Activated CD8-positive, alpha-beta T cell treated with anti-CD3 and anti-CD28 coated beads, Interleukin-2, amount 10 ng/mL, durations not matched to agents 7 days and 5 days (primary cell): ENCODE data around the gene ABCG1. TPM values are rescaled to one million over a fixed set of nuclear protein-coding genes. Genes with fewer than 3 reads are reported as not detected.

Experiments
- ATAC-seq: fragments of 150-1000 bp; cut with Tn5 transposase; one replicate; pipeline ENCODE4 v1.10.0; 2021; ENCODE audit warnings: moderate library complexity
- CTCF ChIA-PET: fragments of 350-600 bp; sonication (Branson Sonifier 250); formaldehyde crosslinking; loops from one replicate; lab custom pipeline; 2021; ENCODE audit warnings: antibody characterized with exemption; lab: Charles Lee
- POLR2A ChIA-PET: fragments of 350-600 bp; sonication (Branson Sonifier 250); formaldehyde crosslinking; loops from one replicate; lab custom pipeline; 2021; ENCODE audit warnings: antibody characterized with exemption; lab: Charles Lee
- DNase-seq: peaks from one replicate; pipeline ENCODE4 v3.0.0-alpha.2; 2020
- H3K27ac Mint-ChIP-seq: one replicate; pipeline ENCODE4 v1.8.0; 2021; ENCODE audit warnings: mild to moderate bottlenecking, mixed read lengths
- H3K27me3 Mint-ChIP-seq: one replicate; pipeline ENCODE4 v1.8.0; 2021; ENCODE audit warnings: low read depth, mixed read lengths
- H3K36me3 Mint-ChIP-seq: one replicate; pipeline ENCODE4 v1.8.0; 2021; ENCODE audit warnings: low read depth, mixed read lengths
- H3K4me1 Mint-ChIP-seq: one replicate; pipeline ENCODE4 v1.8.0; 2021; ENCODE audit warnings: low read depth, mixed read lengths
- H3K4me3 Mint-ChIP-seq: one replicate; pipeline ENCODE4 v1.8.0; 2021; ENCODE audit warnings: mild to moderate bottlenecking, mixed read lengths
- H3K9me3 Mint-ChIP-seq: one replicate; pipeline ENCODE4 v1.8.0; 2022; ENCODE audit warnings: mixed read lengths; ENCODE audit not compliant: insufficient read depth
- total RNA-seq, 2 experiments: library from RNA; stranded (reverse); gene quantifications; one replicate each; pipeline ENCODE4 v1.2.3, GENCODE V29; 2021

Gene ABCG1
- total RNA-seq, 2 experiments from 2014 or later = 6.7 to 8.0 TPM

DNA sequence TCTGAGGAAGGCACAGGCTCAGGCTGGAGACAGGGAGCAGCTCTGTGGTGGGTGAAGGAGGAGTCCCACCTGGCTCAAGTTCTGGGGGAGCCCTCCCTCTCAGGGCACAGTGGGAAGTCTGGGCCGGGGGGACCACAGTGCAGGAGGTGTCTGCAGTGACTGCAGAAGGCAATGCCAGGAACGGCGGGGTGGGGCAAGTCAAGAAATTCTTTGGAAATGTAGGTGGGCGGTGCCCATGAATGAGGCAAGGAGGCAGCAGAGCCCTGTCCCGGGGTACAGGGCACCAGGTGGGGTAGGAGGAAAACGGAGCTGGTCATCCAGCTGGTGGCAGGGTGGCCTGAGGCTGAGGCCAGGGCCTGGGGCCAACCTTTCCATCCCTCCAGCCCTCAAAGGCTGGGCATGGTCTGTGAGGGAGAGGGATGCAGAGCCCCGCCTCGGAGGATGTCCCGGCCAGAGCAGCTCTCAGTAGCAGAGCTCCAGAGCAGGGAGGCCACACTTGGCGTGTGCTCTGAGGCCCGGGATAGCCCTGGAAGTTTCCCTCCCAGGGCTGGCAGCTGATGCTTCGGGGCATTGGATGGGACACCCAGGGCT is 91.6 kb downstream of the ABCG1 start:
- Mint-ChIP-seq H3K36me3 (no peaks in the 10 kb centered on the region), H3K4me3 (no peak overlapping the region), H3K4me1 (peaks cover 16% of the 10 kb centered on the region), H3K27ac (no peak overlapping the region), H3K27me3 (peaks cover 9% of the 10 kb centered on the region), H3K9me3 (no peaks in the 10 kb centered on the region)
- POLR2A ChIA-PET = interaction anchor here (1.1 to 1.7 kb wide), 3 partner anchors 93 to 138 kb away, joined by 3 read pairs; partner anchors contain the start of gene UBASH3A
- CTCF ChIA-PET = interaction anchor here (0.7 to 3.4 kb wide), 27 partner anchors 9 to 228 kb away, joined by 3 to 29 read pairs (median 5); partner anchors contain the start of gene UBASH3A
- no peak for ATAC-seq
- no peak for DNase-seq

DNA sequence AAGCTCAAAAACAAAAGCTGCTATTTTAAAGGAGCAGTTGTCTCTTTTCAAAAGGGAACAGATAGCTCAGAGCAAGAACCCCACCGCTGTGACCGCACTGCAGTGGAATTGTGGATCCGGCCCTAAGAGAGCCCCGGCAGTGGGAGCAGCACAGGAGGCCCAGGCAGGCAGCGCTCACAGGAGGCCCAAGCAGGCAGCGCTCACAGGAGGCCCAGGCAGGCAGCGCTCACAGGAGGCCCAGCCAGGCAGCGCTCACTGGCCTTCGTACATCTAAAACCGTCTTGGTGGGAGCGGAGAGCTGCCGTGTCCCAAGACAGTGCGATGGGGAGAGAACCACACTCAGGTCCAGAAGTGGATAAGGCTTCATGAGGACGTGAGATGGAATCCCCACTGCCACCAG is 92.2 kb downstream of the ABCG1 start:
- no peaks in the 10 kb centered on the region for H3K36me3 Mint-ChIP-seq
- ATAC-seq (no peak), DNase-seq (no peak)
- H3K9me3 Mint-ChIP-seq = no peaks in the 10 kb centered on the region
- H3K4me1 Mint-ChIP-seq = peaks cover 16% of the 10 kb centered on the region
- POLR2A ChIA-PET = interaction anchor here (1.1 to 1.7 kb wide), 3 partner anchors 93 to 137 kb away, joined by 3 read pairs; partner anchors contain the start of gene UBASH3A
- CTCF ChIA-PET = interaction anchor here (1.0 to 3.4 kb wide), 17 partner anchors 9 to 227 kb away, joined by 3 to 29 read pairs (median 7); partner anchors contain the start of gene UBASH3A
- H3K4me3 Mint-ChIP-seq = no peak overlapping the region
- H3K27me3 Mint-ChIP-seq = peaks cover 9% of the 10 kb centered on the region
- no peak overlapping the region for H3K27ac Mint-ChIP-seq

DNA sequence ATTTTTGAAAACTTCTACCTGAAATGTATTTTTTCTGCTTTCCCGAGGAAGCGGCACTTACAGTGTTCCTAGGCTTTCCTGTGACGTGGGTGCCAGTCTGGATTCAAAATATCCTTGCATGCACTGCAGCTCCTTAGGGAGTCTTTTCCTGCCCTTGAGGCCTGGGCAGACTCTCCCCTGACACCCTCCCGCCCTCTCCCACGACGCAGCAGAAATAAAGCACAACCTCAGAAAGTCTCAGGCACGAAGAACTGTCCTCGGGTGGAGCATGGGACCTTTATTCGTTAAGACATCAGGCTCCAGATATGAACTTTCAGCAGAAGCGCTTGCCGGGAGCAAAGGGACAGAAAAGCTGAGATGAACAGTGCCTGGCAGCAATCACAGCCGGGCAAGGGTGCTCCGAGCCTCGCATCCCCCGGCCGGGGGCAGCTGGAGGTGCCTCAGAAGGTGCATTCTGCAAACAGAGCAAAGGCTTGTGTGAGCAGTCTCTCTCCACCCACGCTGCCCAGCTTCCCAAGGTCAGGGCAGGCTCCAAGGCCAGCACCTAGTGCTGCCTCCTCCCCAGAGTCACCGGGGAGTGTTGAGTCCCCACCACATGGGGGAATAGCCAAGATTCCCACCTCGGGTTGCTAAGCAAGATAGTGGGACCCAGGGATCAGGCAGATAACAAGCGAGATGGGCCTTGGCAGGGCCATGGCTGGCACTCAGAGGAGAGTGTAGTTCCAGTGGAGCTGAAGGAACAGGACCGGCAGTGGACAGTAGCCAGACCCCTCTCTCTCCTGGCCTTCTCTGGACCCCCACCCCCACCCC is 93.1 kb downstream of the ABCG1 start:
- Mint-ChIP-seq H3K27ac (no peak overlapping the region), H3K4me1 (peaks cover 10% of the 10 kb centered on the region), H3K36me3 (no peaks in the 10 kb centered on the region), H3K4me3 (no peak overlapping the region), H3K27me3 (peaks cover 7% of the 10 kb centered on the region), H3K9me3 (no peaks in the 10 kb centered on the region)
- POLR2A ChIA-PET = interaction anchor here (1.1 to 1.7 kb wide), 2 partner anchors 92 to 136 kb away, joined by 3 read pairs; partner anchors contain the start of gene UBASH3A
- ATAC-seq = no peak
- CTCF ChIA-PET = interaction anchor here (1.3 to 3.4 kb wide), 8 partner anchors 8 to 167 kb away, joined by 5 to 29 read pairs (median 10); no protein-coding TSS in a partner anchor
- no peak for DNase-seq

DNA sequence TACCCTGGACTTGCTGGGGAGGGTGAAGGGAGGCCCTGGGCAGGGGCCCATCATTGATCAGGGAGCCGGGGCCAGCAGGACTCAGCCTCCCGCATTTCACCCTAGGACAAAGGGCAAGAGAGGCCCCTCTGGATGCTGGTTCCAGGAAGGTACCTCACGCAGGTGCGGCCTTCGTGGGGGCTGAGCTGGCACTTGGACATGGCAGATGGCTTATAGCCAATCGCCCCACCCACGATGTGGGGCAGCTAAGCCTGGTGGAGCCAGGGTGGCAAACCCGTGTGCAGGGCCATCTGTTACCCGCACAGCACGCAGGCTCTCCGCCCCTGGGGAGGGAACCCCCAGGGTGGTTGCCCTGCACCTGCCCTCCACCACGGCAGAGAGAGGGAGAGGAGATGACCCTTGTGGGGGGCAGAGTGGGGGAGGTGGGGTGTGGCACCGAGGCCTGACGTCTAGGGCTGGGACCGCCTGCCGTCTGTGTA is 93.7 kb downstream of the ABCG1 start:
- Mint-ChIP-seq H3K9me3 (no peaks in the 10 kb centered on the region), H3K36me3 (no peaks in the 10 kb centered on the region), H3K27ac (no peak overlapping the region), H3K4me3 (no peak overlapping the region), H3K27me3 (peaks cover under 1% of the 10 kb centered on the region), H3K4me1 (peaks cover 8% of the 10 kb centered on the region)
- CTCF ChIA-PET = no interaction called here
- DNase-seq = no peak
- ATAC-seq = no peak
- POLR2A ChIA-PET = no interaction called here

DNA sequence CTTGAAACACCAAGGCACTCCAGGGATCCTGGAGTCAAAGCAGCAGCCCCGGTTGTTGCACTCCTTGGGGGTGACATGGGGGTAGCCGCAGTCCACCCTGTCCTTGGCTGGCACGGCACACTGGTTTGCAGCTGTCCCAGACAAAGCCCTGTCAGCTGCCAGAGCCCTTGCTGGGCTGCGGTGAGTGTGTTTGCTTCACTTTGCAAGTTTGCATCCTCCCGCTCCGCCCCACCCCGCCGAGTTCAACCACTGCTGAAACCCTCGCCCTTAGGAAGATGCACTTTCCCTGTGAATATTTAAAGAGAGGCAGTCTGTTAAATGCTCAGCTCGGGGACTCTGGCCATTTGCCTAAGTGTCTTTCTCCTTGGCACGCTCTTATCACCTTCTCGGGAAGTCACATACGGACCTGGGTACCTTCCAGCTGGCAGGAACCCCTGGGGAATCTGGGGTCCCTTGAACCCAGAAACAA is 94.6 kb downstream of the ABCG1 start:
- no peak overlapping the region for H3K27ac Mint-ChIP-seq
- POLR2A ChIA-PET = no interaction called here
- no peak overlapping the region for H3K4me3 Mint-ChIP-seq
- no peak for ATAC-seq
- H3K4me1 Mint-ChIP-seq = peaks cover 8% of the 10 kb centered on the region
- H3K9me3 Mint-ChIP-seq = no peaks in the 10 kb centered on the region
- DNase-seq = no peak
- H3K36me3 Mint-ChIP-seq = no peaks in the 10 kb centered on the region
- CTCF ChIA-PET = no interaction called here
- no peaks in the 10 kb centered on the region for H3K27me3 Mint-ChIP-seq

DNA sequence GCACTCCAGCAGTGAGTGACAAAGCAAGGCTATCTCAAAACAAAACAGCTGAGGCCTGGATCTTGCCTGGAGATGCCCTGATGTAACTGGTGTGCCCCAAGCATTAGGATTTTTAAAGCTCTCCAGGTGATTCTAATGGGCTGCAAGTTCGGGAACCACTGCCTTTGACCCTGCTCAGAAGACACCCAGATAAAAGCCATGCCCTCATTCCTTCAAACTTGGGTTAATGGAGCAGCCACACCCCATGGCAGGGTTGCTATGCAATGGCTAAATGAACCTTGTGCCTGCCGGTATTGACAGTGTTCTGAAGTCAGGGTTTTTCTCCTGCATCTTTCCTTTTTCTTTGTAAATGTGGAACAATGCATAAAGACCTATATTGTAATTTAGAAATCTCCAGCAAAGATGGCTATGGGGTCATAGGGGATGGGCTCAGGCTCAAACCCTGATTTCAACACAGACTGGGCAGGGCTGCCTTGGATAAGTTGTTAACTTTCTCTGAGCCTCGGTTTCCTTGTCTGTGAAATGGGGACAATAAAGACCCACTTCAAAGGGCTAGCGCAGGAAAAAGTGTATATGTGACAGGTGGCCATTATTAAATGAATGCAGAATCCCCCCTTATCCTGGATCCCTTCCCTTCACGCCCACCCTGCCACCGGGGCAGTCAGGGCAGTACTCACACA is 95.8 kb downstream of the ABCG1 start:
- H3K27ac Mint-ChIP-seq = no peak overlapping the region
- H3K4me3 Mint-ChIP-seq = no peak overlapping the region
- no peaks in the 10 kb centered on the region for H3K9me3 Mint-ChIP-seq
- H3K4me1 Mint-ChIP-seq = peaks cover 7% of the 10 kb centered on the region
- ATAC-seq (no peak), DNase-seq (no peak)
- no peaks in the 10 kb centered on the region for H3K36me3 Mint-ChIP-seq
- ChIA-PET CTCF (interaction anchor here (0.8 kb wide), 1 partner anchor 198 kb away, joined by 3 read pairs; no protein-coding TSS in a partner anchor), POLR2A (interaction anchor here (0.7 kb wide), 1 partner anchor 10 kb away, joined by 3 read pairs; no protein-coding TSS in a partner anchor)
- H3K27me3 Mint-ChIP-seq = no peaks in the 10 kb centered on the region

DNA sequence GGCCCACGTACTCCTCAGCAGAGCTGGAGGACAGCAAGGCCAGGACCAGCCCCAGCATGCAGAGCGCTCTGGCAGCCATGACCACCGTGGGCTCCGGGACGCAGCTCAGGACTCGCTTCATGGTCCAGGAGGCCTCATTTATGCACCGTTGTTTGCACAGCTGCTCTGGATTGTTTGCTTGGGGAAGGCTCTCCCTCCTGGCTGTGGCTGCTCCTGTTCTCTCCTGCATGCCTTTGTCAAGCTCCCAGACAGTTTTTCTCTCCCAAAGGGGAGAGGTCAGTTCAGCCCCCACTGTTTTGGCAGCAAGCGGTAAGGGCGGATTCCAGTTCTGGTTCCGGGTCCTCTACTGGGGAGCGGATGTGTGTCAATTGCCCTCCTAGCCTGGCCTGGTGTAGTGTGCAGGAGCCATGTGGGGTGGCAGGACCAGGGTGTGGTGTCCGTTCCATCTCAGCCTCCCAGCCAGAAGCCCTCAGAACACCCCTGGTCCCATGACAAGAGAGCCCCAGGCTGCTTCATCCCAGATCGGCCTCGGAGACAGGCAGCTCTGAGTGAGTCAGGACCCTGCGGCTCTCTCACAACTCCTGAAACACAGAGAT is 96.5 kb downstream of the ABCG1 start, which contains the start of gene TFF3:
Gene TFF3, minus strand, starts transcription at position 114 of the 596 bp plus-strand sequence. Its CDS starts 35 bp downstream, at position 79.
- Mint-ChIP-seq H3K27ac (no peak within 1 kb of the TSS), H3K4me1 (peaks cover 5% of the 10 kb centered on the region), H3K27me3 (no peaks in the 10 kb centered on the region), H3K36me3 (no peaks in the 10 kb centered on the region), H3K9me3 (no peaks in the 10 kb centered on the region), H3K4me3 (no peak within 1 kb of the TSS)
- no peak for DNase-seq
- CTCF ChIA-PET = no interaction called here
- no peak for ATAC-seq
- POLR2A ChIA-PET = no interaction called here

DNA sequence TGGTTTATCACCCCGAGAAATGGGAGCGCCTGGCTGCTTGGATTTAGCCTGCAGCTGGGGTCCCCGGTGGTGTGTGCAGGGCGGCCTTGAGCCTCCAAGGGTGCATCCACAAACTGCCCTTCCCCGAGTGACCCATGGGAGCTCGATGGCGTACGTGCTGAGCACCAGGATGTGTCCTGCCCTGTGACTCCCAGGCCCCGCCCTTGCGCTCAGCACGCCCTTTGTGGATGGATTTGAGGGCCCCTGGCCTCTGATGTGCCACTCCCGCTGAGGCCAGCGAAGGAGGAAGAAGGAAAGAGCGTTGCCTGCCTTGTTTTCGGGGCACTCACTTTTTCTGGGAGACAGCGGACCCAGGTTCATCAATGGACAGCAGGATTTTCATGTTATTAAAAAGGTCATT is 98.0 kb downstream of the ABCG1 start:
- no peak for DNase-seq
- ChIA-PET POLR2A (no interaction called here), CTCF (no interaction called here)
- no peak overlapping the region for H3K4me3 Mint-ChIP-seq
- H3K27ac Mint-ChIP-seq = no peak overlapping the region
- no peaks in the 10 kb centered on the region for H3K9me3 Mint-ChIP-seq
- no peaks in the 10 kb centered on the region for H3K27me3 Mint-ChIP-seq
- ATAC-seq = no peak
- peaks cover 5% of the 10 kb centered on the region for H3K4me1 Mint-ChIP-seq
- no peaks in the 10 kb centered on the region for H3K36me3 Mint-ChIP-seq

DNA sequence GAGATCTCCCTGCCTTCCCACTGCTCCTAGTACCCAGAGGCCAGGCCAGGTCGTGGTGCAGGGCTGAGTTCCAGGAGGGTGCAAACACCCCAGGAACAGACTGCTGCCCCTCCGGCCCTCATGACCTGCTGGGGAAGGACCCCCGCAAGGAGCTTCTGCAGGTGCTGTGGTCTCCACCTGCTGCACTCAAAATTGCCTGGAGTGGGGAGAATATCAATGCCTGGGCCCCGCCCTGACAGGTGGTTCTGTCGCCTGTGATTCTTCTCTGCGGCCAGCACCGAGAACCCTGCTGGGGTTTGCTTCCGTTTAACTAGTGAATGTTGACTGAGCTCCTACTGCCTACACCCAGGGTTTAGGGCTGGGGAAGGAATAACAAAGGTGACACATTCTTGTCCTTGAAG is 98.4 kb downstream of the ABCG1 start:
- no peak for ATAC-seq
- Mint-ChIP-seq H3K36me3 (no peaks in the 10 kb centered on the region), H3K27ac (no peak overlapping the region), H3K4me3 (no peak overlapping the region), H3K4me1 (peaks cover 5% of the 10 kb centered on the region), H3K9me3 (no peaks in the 10 kb centered on the region), H3K27me3 (peaks cover 1% of the 10 kb centered on the region)
- POLR2A ChIA-PET = no interaction called here
- CTCF ChIA-PET = interaction anchor here (0.6 kb wide), 1 partner anchor 20 kb away, joined by 3 read pairs; no protein-coding TSS in a partner anchor
- DNase-seq = no peak

DNA sequence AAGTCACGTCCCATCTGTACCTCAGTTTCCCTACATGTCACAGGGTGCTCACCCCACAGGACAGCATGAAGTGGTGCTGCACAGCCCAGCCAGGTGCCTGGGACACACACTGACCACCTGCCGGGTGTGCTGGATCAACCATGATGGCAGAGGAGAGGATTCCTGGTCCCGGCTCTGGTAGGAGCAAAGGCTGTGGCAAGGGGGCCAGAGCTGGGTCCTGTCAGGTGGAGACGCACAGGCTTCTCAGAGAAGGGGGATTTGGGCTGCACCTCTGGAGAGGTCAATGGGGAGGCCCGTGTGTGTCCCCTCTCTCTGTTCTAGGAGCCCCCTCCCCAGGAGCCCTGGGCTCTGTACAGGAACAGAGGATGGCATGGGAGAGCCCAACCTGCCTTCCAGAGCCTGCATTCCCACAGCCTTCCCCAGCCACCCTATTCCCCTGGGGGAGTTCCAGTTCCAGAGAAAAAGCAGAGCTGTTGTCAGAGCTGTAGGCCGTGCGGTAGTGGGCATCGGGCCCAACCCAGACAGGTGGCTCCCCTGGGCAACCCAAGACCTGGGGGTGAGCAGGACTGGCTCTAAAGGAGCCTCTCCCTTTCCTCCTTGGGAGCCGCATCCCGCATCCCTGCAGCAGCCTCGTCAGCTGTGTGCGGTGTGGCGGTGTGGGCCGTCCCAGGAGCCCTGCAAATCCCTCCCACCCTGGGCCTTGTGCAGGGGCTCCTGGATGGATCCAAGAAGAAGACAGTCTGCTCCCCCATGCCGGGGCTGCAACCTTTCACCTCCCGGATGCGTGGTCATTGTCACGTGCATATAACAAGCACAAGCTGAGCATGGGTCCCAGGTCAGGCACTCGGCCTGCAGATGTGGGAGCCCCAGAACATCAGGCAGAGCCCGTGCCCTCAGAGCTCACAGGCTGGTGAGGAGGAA is 99.1 kb downstream of the ABCG1 start:
- DNase-seq = no peak
- ChIA-PET POLR2A (no interaction called here), CTCF (interaction anchor here (0.6 to 3.2 kb wide), 2 partner anchors 8 to 19 kb away, joined by 3 to 12 read pairs; no protein-coding TSS in a partner anchor)
- no peak for ATAC-seq
- Mint-ChIP-seq H3K27ac (no peak overlapping the region), H3K4me3 (no peak overlapping the region), H3K36me3 (no peaks in the 10 kb centered on the region), H3K9me3 (no peaks in the 10 kb centered on the region), H3K27me3 (peaks cover 1% of the 10 kb centered on the region), H3K4me1 (peaks cover 5% of the 10 kb centered on the region)
